Measurements from ENCODE around the gene AGTR1.

GRCh38 chr3:148740291-148740690, 42.6 kb downstream of the AGTR1 start:
- TF ChIP-seq CTCF (optimal IDR thresholded peaks at IDR 0.05 in 1 of 3, IDR thresholded peaks at IDR 0.05 in 1 of 3, conservative IDR thresholded peaks at IDR 0.05 in 1 of 3; ENCODE audit: extremely low read depth in 1 of 3, insufficient read depth in 2 of 3, low read length in 3 of 3) (no peak), EZH2 (IDR thresholded peaks at IDR 0.05; ENCODE audit: low read length) (no peak)
